Measurements from ENCODE around the gene DNAJC6.
"Not testable (repeated sequence)": the region's sequence is repeated elsewhere in the genome, so short reads cannot be mapped to it uniquely, and the experiment has no call there.

DNAJC6 gene

GRCh38 chr1:65291818-65292217 is 17.5 kb upstream of the DNAJC6 start:
- not testable (repeated sequence) for FAIRE-seq; DNase-seq (ENCODE audit: extremely low spot score, insufficient read length, low read depth)

GRCh38 chr1:65292861-65293593 is 16.3 kb upstream of the DNAJC6 start:
- DNase-seq (ENCODE audit: extremely low spot score, insufficient read length, low read depth): no peak
- FAIRE-seq: no peak

GRCh38 chr1:65297706-65298105 is 11.6 kb upstream of the DNAJC6 start:
- DNase-seq (ENCODE audit: extremely low spot score, insufficient read length, low read depth): no peak
- no peak for FAIRE-seq

GRCh38 chr1:65299328-65299727 is 10.0 kb upstream of the DNAJC6 start:
- FAIRE-seq (no peak), DNase-seq (ENCODE audit: extremely low spot score, insufficient read length, low read depth) (no peak)

- DNase-seq (ENCODE audit: extremely low spot score, insufficient read length, low read depth): no peak
- no peak for FAIRE-seq
Observed at GRCh38 chr1:65308781-65309303, 501 bp upstream of the DNAJC6 start.

GRCh38 chr1:65310078-65310587 is 790 bp downstream of the DNAJC6 start:
- FAIRE-seq: no peak

GRCh38 chr1:65311760-65312159 is 2.4 kb downstream of the DNAJC6 start:
- DNase-seq (ENCODE audit: extremely low spot score, insufficient read length, low read depth) (no peak), FAIRE-seq (no peak)

More at GRCh38 chr1:65310078-65310587, 790 bp downstream of the DNAJC6 start:
- no peak for DNase-seq (ENCODE audit: extremely low spot score, insufficient read length, low read depth)

GRCh38 chr1:65316233-65316632 is 6.9 kb downstream of the DNAJC6 start:
- DNase-seq (ENCODE audit: extremely low spot score, insufficient read length, low read depth) (no peak), FAIRE-seq (no peak)

- no peak for FAIRE-seq
Observed at GRCh38 chr1:65317866-65318653, 8.7 kb downstream of the DNAJC6 start.

GRCh38 chr1:65319141-65319540 is 9.8 kb downstream of the DNAJC6 start:
- no peak for FAIRE-seq
- no peak for DNase-seq (ENCODE audit: extremely low spot score, insufficient read length, low read depth)

More at GRCh38 chr1:65317866-65318653, 8.7 kb downstream of the DNAJC6 start:
- no peak for DNase-seq (ENCODE audit: extremely low spot score, insufficient read length, low read depth)

GRCh38 chr1:65319754-65320153 is 10.4 kb downstream of the DNAJC6 start:
- FAIRE-seq (no peak), DNase-seq (ENCODE audit: extremely low spot score, insufficient read length, low read depth) (no peak)

GRCh38 chr1:65321879-65322278 is 12.5 kb downstream of the DNAJC6 start:
- FAIRE-seq: no peak
- no peak for DNase-seq (ENCODE audit: extremely low spot score, insufficient read length, low read depth)

- DNase-seq (ENCODE audit: extremely low spot score, insufficient read length, low read depth) (no peak), FAIRE-seq (no peak)
Observed at GRCh38 chr1:65323246-65323645, 13.9 kb downstream of the DNAJC6 start.

- no peak for DNase-seq (ENCODE audit: extremely low spot score, insufficient read length, low read depth)
- no peak for FAIRE-seq
Observed at GRCh38 chr1:65330021-65330420, 20.7 kb downstream of the DNAJC6 start.

GRCh38 chr1:65330822-65331221 is 21.5 kb downstream of the DNAJC6 start:
- no peak for DNase-seq (ENCODE audit: extremely low spot score, insufficient read length, low read depth)
- FAIRE-seq: no peak

- no peak for FAIRE-seq
- DNase-seq (ENCODE audit: extremely low spot score, insufficient read length, low read depth): no peak
Observed at GRCh38 chr1:65332821-65333220, 23.5 kb downstream of the DNAJC6 start.

GRCh38 chr1:65334081-65334480 is 24.7 kb downstream of the DNAJC6 start:
- DNase-seq (ENCODE audit: extremely low spot score, insufficient read length, low read depth) (no peak), FAIRE-seq (no peak)

- no peak for DNase-seq (ENCODE audit: extremely low spot score, insufficient read length, low read depth)
Observed at GRCh38 chr1:65339866-65340468, 30.6 kb downstream of the DNAJC6 start.

GRCh38 chr1:65341381-65341780 is 32.0 kb downstream of the DNAJC6 start:
- no peak for DNase-seq (ENCODE audit: extremely low spot score, insufficient read length, low read depth)
- no peak for FAIRE-seq

More at GRCh38 chr1:65339866-65340468, 30.6 kb downstream of the DNAJC6 start:
- no peak for FAIRE-seq

- FAIRE-seq: no peak
Observed at GRCh38 chr1:65343286-65343685, 33.9 kb downstream of the DNAJC6 start.

More at GRCh38 chr1:65343286-65343685, 33.9 kb downstream of the DNAJC6 start:
- no peak for DNase-seq (ENCODE audit: extremely low spot score, insufficient read length, low read depth)

All from GM18507 (cell line).